ENCODE data around the gene PBX3. TPM values are rescaled to one million over a fixed set of nuclear protein-coding genes. Genes with fewer than 3 reads are reported as not detected.
A peak's percentile ranks its signal among the peaks of the same experiment; 100 is the strongest.

PBX3 gene
- total RNA-seq, 1 donor, result 62.4 TPM

DNA sequence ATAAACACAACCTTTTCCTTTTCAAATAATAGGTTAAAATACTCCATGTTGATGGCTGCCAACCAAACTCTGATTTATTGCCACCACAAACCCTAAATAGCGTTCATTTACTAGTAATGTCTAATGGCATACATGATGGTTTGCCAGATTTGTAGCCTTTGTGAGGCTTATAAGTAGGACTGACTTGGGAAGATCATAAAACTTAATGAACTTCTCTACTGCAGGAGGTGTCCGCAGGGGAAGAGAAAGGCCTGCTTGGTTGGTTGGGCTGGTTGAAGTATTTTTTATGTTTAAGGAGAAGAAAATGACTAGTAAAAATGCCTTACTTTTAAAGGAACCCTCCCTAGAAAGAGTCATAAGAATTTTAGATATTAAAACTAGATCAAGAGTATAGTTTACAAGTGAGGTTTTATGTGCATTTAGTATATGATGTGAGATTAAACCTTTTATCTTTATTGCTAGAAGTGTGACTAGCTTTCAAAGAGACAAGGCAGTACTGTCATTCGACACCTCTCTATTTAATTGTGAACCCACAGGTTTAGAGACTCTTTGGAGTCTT, 5.0 kb downstream of the PBX3 start:
- no peak for DNase-seq (ENCODE audit: low read depth)
- peak overlapping the region; percentile 23 for H3K4me3 ChIP-seq (ENCODE audit: low read depth, low read length)
- TF ChIP-seq CTCF (IDR thresholded peaks at IDR 0.05; ENCODE audit: insufficient read depth, low read length), result no peak

- no peak overlapping the region for H3K4me3 ChIP-seq (ENCODE audit: low read depth, low read length)
- no peak for DNase-seq (ENCODE audit: low read depth)
- no peak for TF ChIP-seq CTCF (IDR thresholded peaks at IDR 0.05; ENCODE audit: insufficient read depth, low read length)
Measured at GRCh38 chr9:125754096-125754495, 6.9 kb downstream of the PBX3 start.

- H3K4me3 ChIP-seq (ENCODE audit: low read depth, low read length), result no peak overlapping the region
- TF ChIP-seq CTCF (IDR thresholded peaks at IDR 0.05; ENCODE audit: insufficient read depth, low read length), result no peak
- DNase-seq (ENCODE audit: low read depth), result no peak
Measured at GRCh38 chr9:125755340-125755739, 8.2 kb downstream of the PBX3 start.

- no peak for TF ChIP-seq CTCF (IDR thresholded peaks at IDR 0.05; ENCODE audit: insufficient read depth, low read length)
- no peak overlapping the region for H3K4me3 ChIP-seq (ENCODE audit: low read depth, low read length)
- no peak for DNase-seq (ENCODE audit: low read depth)
Measured at GRCh38 chr9:125756518-125756917, 9.3 kb downstream of the PBX3 start.

DNA sequence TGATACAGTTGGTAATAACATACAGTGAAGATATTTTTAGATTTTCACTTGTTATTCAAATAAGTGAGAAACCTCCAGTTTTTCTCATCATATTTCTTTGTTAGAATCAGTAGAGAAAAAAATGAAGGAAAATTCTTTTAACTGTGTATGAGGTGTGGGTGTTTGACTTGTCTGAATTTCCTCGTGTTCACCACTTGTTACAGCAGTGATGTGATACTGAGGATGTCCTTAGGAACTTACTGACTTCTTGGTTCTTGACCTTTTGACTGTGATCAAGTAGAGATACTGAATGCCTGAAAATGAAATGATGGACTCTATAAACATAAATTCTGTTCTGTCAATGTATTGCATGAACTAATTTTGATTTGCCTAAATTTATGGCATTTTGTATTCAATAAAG, 10.7 kb downstream of the PBX3 start:
- no peak overlapping the region for H3K4me3 ChIP-seq (ENCODE audit: low read depth, low read length)
- DNase-seq (ENCODE audit: low read depth), result no peak
- TF ChIP-seq CTCF (IDR thresholded peaks at IDR 0.05; ENCODE audit: insufficient read depth, low read length), result no peak

- peak; percentile 23 for DNase-seq (ENCODE audit: low read depth)
- H3K4me3 ChIP-seq (ENCODE audit: low read depth, low read length), result peak overlapping the region; percentile 49
- no peak for TF ChIP-seq CTCF (IDR thresholded peaks at IDR 0.05; ENCODE audit: insufficient read depth, low read length)
Measured at GRCh38 chr9:125758986-125759763, 12.0 kb downstream of the PBX3 start.
